Measurements from ENCODE around the gene PKNOX2. TPM values are rescaled to one million over a fixed set of nuclear protein-coding genes. Genes with fewer than 3 reads are reported as not detected.

The PKNOX2 gene
- total and polyA plus RNA-seq, 9 of the 15 experiments (the other 6 are each of a cell fraction or from before 2014, with no cell fraction given), result not detected

GRCh38 chr11:125470355-125470754 is 305.8 kb downstream of the PKNOX2 start:
- DNase-seq (ENCODE audit: extremely low read depth in 1 of 4, low spot score in 3 of 4) (no peak), ATAC-seq (no peak), FAIRE-seq (no peak)
- intact Hi-C loops (cut with micrococcal nuclease), result no loop called here
- 39% methylated on average over 2 of the region's 2 CpGs for WGBS (ENCODE audit: insufficient coverage, low coverage, missing lambda C conversion rate)
- H3K4me2 ChIP-seq (ENCODE audit: insufficient read depth, low read length), result no peak overlapping the region
- no peaks in the 10 kb centered on the region for H3K9me3 ChIP-seq (replicated peaks; ENCODE audit: control insufficient read depth, insufficient read depth, low read depth, low read length)
- in situ Hi-C loops (cut with MboI), result no loop called here
- CTCF ChIA-PET (ENCODE audit: low intra/inter-chr PET ratio), result no interaction called here
- H3K27me3 ChIP-seq (ENCODE audit: control insufficient read depth in 2 of 2, insufficient read depth in 2 of 2, low read length in 2 of 2), result no peaks in the 10 kb centered on the region
- no peaks in the 10 kb centered on the region for H3K9me1 ChIP-seq (ENCODE audit: control insufficient read depth, insufficient read depth, low read length)
- H3K27ac ChIP-seq (ENCODE audit: extremely low read depth, low read depth, low read length), result no peak overlapping the region
- no peaks in the 10 kb centered on the region for H4K20me1 ChIP-seq (replicated peaks; ENCODE audit: control insufficient read depth, insufficient read depth, low read length)
- no peaks in the 10 kb centered on the region for H3K79me2 ChIP-seq (ENCODE audit: control insufficient read depth, insufficient read depth, low read length)
- no TSS peak for BruUV-seq (replicated peaks)
- POLR2A ChIA-PET, result no interaction called here
- no peaks in the 10 kb centered on the region for H3K36me3 ChIP-seq (ENCODE audit: control insufficient read depth, insufficient read depth, low read length)
- H3K4me1 ChIP-seq (replicated peaks in 1 of 2; ENCODE audit: control insufficient read depth in 2 of 2, insufficient read depth in 2 of 2, low read length in 2 of 2), result no peaks in the 10 kb centered on the region
- no peak overlapping the region for H2AFZ ChIP-seq (ENCODE audit: low read depth, low read length)
- no peak overlapping the region for H3K9ac ChIP-seq (ENCODE audit: insufficient read depth in 1 of 2, low read depth in 2 of 2, low read length in 2 of 2)
- no peak overlapping the region for H3K4me3 ChIP-seq
- TF ChIP-seq SIX5 (IDR thresholded peaks at IDR 0.05; ENCODE audit: borderline replicate concordance in 1 of 2, insufficient read depth in 1 of 2, low read depth in 1 of 2, low read length in 2 of 2) (no peak), MBD2 (IDR thresholded peaks at IDR 0.05; ENCODE audit: borderline replicate concordance, low read depth) (no peak), NONO (IDR thresholded peaks at IDR 0.05; ENCODE audit: low read depth in 2 of 2, low read length in 1 of 2) (no peak), SMC3 (conservative IDR thresholded peaks at IDR 0.05; ENCODE audit: insufficient read depth, low read depth, low read length) (no peak), CREBBP (IDR thresholded peaks at IDR 0.05; ENCODE audit: low read depth, low read length) (no peak), ZNF318 (IDR thresholded peaks at IDR 0.05; ENCODE audit: borderline replicate concordance in 1 of 2, low read depth in 1 of 2) (no peak), MAFG (tag; conservative IDR thresholded peaks at IDR 0.05) (no peak), MAFK (IDR thresholded peaks at IDR 0.05; ENCODE audit: low read length) (no peak), CHD2 (IDR thresholded peaks at IDR 0.05; ENCODE audit: low read depth, low read length) (no peak), ZNF277 (CRISPR knock-in tag; IDR thresholded peaks at IDR 0.05; ENCODE audit: borderline replicate concordance) (no peak), HMGN3 (IDR thresholded peaks at IDR 0.05; ENCODE audit: borderline replicate concordance, extremely low read depth, insufficient read length, low read depth, low read length) (no peak), ZNF830 (CRISPR knock-in tag; IDR thresholded peaks at IDR 0.05) (no peak), JUND (IDR thresholded peaks at IDR 0.05; ENCODE audit: borderline replicate concordance, low read depth, low read length) (no peak), JUND (tag; IDR thresholded peaks at IDR 0.05; ENCODE audit: borderline replicate concordance, low read depth, low read length) (no peak)
